Fibroblast of skin of right quadriceps (primary cell): Measurements from ENCODE around the gene ERC2.
A peak's percentile ranks its signal among the peaks of the same experiment; 100 is the strongest.

Source experiments
- DNase-seq: peaks from one replicate; pipeline ENCODE4 v3.0.0-alpha.2; 2013

Gene ERC2

DNA sequence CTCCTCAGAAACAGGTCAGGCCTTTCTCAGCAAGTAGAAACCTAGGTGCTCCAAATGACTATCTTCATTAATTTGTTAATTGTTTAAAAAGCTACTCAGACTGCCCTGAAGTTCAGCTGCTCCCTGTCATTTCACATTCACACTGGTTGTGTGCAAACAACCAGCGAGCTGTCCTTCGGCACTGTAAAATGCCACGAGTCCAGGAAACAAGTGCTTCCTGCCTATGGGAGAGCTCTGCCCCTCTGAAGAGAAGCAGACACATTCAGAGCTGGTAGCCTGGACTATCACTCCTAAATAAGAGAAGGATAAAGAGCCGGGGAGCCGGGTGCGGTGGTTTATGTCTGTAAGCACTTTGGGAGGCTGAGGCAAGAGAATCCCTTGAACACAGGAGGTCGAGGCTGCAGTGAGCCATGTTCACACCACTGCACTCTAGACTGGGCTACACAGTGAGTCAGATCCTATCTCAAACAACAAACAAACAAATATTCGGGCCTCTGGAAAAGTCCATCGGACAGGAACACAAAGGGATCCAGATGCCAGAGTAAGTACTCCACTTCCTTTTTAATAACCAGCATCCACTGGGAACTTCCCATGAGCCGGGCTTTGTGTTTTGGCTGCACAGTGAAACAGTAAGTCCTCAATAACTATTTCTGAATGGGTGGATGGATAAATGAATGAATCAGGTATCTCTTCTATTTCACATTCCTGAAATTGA lies 866.7 kb downstream of the ERC2 start:
- no peak for DNase-seq

DNA sequence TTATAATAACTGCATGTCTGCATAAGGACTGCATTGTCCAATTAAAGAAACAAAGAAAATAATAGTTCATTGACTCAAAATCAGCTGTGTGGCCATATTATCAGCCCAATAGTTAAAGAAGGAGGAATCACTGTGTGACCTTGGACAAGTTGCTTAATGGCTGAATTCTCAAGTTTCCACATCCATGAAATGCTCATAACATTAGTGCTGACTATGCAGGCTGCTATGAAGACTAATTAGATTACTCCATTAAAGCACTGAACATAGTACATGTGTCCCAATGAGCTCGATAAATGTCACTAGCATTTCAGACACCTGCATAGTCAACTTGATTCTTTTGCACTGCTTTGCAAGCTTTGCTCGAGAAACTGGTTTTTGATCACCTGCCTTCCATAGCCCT lies 870.0 kb downstream of the ERC2 start:
- no peak for DNase-seq

DNA sequence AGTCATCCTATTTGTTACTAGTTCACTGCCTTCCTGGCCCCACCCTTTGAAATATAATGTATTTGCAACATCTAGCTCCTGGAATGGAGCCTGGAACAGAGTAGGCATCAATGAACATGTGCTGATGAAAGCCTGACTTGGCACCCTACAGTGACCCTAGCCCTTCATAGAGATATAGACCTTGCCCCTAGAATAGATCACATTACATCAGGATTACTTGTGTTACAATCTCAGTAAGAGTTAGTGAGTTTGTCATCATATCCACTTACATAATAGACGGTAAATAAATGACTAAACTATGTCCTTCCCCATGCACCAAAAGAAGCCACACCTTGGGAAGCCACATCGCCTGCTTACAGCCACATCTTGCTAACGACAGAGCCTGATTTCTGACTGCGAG lies 870.6 kb downstream of the ERC2 start:
- DNase-seq: no peak

GRCh38 chr3:55596212-55596611 lies 872.1 kb downstream of the ERC2 start:
- no peak for DNase-seq

DNA sequence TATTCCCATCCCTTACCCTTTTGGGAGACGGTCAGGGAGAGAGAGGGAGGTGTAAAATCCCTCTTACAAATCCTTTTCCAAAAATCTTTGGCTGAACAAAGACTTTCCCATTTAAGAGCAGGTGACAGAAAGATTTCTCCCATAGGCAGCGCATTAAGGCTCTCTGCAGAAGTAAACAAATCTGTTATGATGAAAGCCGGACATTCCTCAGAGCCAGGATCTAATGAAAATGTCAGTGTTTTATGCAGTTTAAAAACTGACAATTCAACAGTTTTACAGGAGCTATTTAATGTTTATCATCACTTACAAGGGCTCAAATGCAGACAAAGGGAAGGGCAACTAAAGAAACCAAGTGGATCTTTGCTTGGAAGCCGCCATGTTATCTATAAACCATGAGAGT lies 872.8 kb downstream of the ERC2 start:
- DNase-seq: no peak

GRCh38 chr3:55592572-55592971 lies 875.7 kb downstream of the ERC2 start:
- no peak for DNase-seq

GRCh38 chr3:55591888-55592287 lies 876.4 kb downstream of the ERC2 start:
- no peak for DNase-seq

GRCh38 chr3:55588146-55588765 lies 880.0 kb downstream of the ERC2 start:
- no peak for DNase-seq

DNA sequence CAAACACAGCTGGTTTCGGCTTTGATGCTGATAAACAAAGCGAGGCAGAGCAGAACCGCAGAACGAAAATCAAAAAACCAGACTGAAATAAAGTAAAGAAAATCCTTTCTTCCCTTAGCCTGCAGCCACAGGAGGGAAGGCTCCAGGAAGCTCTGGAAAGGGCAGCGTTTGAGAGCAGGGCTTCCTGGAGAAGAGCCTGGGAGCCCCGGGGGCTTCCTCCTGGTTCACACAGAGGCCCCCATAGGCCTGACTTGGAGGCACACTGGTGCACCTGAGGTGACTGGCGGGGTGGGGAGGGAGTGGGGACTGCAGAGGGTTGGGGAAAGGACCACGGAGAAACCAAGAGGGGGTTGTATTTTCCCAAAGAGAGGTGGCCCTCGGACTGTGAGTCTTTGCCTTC lies 882.4 kb downstream of the ERC2 start:
- DNase-seq: no peak

DNA sequence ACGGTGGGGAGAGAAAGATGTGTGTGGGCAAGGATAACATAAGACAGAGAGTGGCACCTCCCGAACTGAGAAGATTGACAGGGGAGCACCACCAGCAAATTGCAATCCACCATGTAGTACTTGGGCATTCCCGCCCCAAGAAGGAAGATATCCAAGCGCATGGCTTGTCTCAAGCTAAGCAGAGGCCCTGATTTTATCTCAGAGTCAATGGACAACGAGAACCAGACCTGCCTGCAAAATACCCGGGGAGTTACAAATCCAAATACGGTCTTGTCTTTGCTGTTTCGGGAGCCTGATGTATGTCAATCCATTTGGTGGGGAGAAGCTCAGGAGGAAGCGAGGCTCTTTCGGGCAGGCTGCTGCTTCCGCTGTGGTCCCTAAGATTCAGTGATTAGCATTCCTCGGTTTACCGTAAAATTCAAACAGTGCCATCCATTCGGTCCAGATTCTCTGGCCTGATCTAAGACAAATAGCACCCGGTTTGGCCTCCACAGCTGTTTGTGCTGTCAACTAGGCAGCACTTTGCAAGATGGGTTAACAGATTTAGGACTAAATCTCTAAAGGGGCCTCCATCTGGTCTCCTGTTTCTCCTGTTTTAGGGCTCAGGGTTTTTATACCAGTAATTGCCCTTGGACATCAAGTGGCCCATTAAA lies 883.4 kb downstream of the ERC2 start:
- DNase-seq: no peak

GRCh38 chr3:55584030-55584429 lies 884.2 kb downstream of the ERC2 start:
- no peak for DNase-seq

- no peak for DNase-seq
These were observed 884.8 kb downstream of the ERC2 start for GRCh38 chr3:55583475-55583874.

GRCh38 chr3:55579496-55579895 lies 888.8 kb downstream of the ERC2 start:
- peak; percentile 15 for DNase-seq

GRCh38 chr3:55576621-55577388 lies 891.5 kb downstream of the ERC2 start:
- DNase-seq: no peak

- no peak for DNase-seq
These were observed 893.6 kb downstream of the ERC2 start for GRCh38 chr3:55574671-55575070.

DNA sequence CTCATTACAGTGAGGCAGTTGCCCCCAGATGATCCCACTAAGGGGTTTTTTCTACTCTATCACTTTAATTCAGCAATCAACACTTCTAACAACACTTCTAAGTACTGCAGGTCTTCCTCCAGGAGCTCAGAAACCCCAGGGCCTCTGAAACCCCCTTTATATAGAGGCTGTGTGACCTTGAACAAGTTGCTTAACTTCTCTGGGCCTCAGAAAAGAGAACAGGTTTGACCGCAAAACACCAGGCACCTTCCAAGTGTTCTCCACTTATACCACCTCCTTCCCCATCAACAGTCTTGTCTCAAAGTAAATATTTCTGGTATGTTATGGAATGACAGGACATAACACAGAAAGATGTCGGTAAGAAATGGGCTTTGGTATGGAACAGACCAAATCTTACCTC lies 895.5 kb downstream of the ERC2 start:
- DNase-seq: no peak

DNA sequence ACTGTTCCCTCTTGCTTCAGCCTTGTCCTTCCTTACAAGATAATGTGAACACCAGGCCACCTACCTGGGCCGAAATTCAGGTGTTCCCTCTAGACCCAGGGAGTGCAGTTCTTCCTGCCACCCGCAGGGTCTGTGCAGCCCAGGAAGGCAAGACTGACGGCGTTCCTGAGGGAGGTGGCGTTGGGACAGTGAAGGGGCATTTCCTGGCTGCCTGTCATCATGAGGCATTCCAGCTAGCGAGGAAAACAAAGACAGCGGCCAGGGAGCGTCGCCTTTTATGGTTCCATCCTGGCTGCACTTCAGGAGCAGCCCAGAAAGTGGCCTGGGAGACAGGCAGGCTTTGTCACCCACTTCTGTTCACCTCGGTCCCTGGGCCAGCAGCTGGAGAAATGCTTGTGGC lies 896.4 kb downstream of the ERC2 start:
- no peak for DNase-seq

DNA sequence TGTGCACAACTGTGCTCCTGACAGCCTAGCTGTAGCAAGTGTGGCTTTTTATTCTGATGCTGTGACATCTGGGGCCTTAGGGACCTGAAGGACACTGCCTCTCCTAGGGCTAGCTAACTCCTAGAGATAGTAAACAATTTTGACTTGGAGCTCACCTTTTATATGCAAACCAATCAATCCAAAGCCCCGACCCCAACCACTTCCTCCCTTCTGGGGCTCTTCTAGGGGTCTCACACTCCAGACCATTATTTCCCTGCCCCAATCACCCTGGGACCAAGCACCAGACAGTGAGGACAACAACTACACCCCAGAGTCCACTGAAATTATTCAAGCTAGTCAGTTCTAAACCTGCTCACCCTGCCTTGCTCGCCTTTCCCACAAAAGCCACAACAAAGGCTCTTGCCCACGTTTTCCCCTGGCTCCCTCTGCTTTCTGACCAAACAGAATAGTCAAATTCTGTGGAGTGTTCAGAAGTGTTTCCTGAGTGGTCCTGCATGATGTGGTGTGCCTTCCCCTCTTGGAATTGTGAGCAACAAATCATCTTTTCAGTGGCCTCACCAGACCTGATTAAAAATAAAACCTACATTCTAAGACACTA lies 897.0 kb downstream of the ERC2 start:
- no peak for DNase-seq

DNA sequence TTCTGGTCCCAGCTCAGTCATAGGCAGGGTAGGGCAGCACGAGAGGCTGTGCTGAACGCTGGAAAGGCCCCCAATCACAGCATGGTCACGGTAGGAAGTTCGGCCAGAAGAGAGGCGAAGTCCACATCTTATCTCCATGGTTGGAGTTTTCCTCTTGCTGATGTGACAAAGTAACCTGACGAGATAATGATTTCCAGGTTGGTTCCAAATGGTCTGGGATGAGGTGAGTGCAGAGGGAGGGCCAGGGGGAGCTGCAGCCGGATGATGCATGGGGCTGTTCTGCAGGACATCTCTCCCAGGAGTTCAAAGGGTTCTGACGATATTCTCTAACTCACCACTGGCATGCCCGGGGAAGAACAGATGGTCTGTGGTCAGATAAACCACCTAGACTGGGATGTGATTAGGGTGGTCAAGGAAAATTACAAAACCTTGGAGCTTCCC lies 898.0 kb downstream of the ERC2 start:
- DNase-seq: no peak

- DNase-seq: no peak
These were observed 899.2 kb downstream of the ERC2 start for GRCh38 chr3:55569033-55569599.

- no peak for DNase-seq
These were observed 900.7 kb downstream of the ERC2 start for GRCh38 chr3:55567615-55568014.

GRCh38 chr3:55567121-55567520 lies 901.1 kb downstream of the ERC2 start:
- no peak for DNase-seq

- DNase-seq: peak; percentile 33
These were observed 902.7 kb downstream of the ERC2 start for GRCh38 chr3:55565521-55565920.
